ENCODE data around the gene XRRA1.
"Not testable (repeated sequence)": the region's sequence is repeated elsewhere in the genome, so short reads cannot be mapped to it uniquely, and the experiment has no call there.

The XRRA1 gene

GRCh38 chr11:74840486-74840885 lies 108.4 kb downstream of the XRRA1 start:
- no peak for DNase-seq (ENCODE audit: insufficient read length, low spot score)
- FAIRE-seq: no peak

- DNase-seq (ENCODE audit: insufficient read length, low spot score) (no peak), FAIRE-seq (no peak)
Observed at GRCh38 chr11:74839971-74840370, 108.9 kb downstream of the XRRA1 start.

DNA sequence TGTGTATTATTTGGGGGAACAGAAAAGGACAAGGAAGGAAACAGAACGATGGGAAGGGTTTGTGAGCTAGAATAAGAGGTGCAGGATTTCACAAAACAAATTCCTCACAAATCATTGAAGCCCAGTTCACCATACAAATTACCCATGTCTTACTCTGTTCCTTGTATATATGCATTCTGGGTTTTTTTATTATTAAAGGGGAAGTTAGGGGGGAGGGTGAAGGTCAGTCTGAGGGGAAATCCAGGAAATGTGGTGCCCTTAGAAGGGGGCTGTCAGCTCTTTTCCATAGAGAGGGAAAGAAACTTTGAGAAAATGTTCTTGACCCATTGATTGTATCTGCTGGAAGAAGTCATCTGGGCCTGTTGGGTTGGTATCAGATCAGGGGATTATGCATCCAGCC lies 109.4 kb downstream of the XRRA1 start:
- DNase-seq (ENCODE audit: insufficient read length, low spot score) (no peak), FAIRE-seq (no peak)

DNA sequence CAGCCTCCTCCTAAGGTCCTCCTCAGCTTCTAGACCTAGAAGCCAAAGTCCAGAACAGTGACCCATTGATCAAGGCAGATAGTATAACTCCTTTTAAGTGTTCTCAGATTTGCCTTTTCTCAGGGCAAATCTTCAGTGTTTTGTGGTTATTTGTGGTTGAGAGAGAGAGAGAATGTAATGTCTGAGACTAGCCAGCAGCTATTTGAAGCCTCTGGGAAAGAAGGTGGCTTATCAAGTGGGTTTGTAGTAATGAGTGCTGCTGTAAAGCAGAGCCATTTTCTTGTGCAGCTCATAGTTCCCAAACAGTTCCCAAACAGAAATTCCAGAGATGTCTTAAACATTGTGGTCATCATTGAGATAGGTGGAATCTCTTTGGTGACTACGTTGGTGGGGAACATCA lies 110.7 kb downstream of the XRRA1 start:
- no peak for FAIRE-seq

DNA sequence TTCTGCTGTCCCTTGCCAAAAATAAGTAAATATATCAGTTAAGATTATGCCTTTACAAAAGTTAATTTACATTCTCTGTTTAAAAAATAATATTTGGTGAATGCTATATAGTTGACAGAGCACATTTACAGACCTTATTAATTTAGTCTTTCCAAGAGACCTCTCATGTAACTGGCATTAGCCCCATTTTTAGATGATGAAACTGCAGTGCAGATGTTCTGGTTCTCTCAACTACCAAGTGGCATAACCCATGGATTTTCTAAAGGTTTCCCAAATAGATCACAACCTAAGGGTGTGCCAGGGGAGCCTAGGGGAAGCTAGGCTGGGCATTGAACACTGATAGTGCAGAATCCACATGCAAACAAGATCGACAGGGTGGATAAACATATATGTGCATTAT lies 111.7 kb downstream of the XRRA1 start:
- FAIRE-seq (no peak), DNase-seq (ENCODE audit: insufficient read length, low spot score) (no peak)

More for the DNA sequence above, 110.7 kb downstream of the XRRA1 start:
- no peak for DNase-seq (ENCODE audit: insufficient read length, low spot score)

GRCh38 chr11:74826901-74827300 lies 122.0 kb downstream of the XRRA1 start:
- FAIRE-seq (no peak), DNase-seq (ENCODE audit: insufficient read length, low spot score) (no peak)

GRCh38 chr11:74825596-74825995 lies 123.3 kb downstream of the XRRA1 start:
- FAIRE-seq: not testable (repeated sequence)

DNA sequence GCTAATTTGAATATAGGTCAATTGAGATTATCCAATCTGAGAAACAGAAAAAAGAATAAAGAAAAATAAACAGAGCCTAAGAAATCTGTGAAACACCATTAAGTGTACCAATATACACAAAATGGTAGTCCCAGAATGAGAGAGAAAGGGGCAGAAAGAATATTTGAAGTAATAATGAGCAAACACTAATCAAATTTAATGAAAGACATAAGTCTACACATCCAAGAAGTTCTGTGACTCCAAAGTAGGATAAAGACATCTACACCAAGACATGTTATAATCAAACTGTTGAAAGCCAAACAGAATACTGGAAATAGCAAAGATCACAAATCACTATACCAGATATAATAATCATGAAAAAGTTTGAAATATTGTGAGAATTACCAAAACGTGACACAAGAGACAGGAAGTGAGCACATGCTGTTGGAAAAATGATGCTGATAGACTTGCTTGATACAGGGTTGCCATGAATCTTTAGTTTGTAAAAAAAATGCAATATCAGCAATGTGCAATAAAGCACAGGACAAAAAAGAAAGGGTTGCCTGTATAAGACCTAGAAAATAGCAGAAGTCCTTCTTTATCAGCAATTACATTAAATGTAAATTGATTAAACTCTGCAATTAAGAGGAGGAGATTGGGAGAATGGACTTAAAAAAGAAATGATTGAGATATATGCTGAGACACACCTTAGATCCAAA lies 124.5 kb downstream of the XRRA1 start:
- FAIRE-seq (no peak), DNase-seq (ENCODE audit: insufficient read length, low spot score) (no peak)

More at GRCh38 chr11:74825596-74825995, 123.3 kb downstream of the XRRA1 start:
- not testable (repeated sequence) for DNase-seq (ENCODE audit: insufficient read length, low spot score)

- no peak for DNase-seq (ENCODE audit: insufficient read length, low spot score)
Observed at GRCh38 chr11:74822170-74822569, 126.7 kb downstream of the XRRA1 start.

DNA sequence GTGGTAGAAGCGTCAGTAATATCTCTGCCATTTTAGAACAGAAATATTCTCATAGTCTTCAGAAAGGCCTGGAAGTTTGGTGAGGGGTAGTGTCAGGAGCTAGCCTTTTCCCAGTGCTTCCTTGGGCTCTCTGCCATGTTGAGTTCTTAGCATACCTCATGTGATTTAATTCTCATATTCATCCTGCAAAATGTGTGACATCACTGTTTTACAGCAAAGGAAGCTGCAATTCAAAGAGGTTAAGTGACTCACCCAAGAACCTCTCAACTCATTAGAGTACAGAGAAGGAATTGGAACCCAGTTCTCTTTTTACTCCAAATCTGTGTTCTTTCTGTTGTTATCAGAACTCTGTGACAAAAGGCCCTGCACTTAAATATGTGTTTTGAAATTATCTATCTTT lies 128.1 kb downstream of the XRRA1 start:
- FAIRE-seq (peak; percentile 40), DNase-seq (ENCODE audit: insufficient read length, low spot score) (peak; percentile 62)

More at GRCh38 chr11:74822170-74822569, 126.7 kb downstream of the XRRA1 start:
- no peak for FAIRE-seq

DNA sequence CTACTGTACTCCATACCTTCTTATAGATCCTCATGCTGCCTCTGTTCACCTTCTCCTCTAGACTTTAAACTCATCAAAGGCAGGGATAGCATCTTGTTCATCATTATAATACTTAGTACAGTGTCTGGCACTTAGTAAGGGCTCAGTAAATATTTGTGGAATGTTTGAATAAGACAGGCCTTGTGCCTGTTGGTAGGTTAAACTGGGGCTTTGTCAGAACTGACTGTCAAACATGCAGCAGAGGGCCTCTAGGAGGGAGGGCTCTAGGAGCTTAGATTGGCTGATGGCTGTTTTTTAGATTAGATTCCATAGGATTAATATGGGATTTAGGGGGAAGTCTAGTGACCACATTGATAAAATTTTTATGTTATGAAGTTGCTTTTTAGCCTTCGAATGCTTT lies 129.5 kb downstream of the XRRA1 start:
- DNase-seq (ENCODE audit: insufficient read length, low spot score) (no peak), FAIRE-seq (no peak)

DNA sequence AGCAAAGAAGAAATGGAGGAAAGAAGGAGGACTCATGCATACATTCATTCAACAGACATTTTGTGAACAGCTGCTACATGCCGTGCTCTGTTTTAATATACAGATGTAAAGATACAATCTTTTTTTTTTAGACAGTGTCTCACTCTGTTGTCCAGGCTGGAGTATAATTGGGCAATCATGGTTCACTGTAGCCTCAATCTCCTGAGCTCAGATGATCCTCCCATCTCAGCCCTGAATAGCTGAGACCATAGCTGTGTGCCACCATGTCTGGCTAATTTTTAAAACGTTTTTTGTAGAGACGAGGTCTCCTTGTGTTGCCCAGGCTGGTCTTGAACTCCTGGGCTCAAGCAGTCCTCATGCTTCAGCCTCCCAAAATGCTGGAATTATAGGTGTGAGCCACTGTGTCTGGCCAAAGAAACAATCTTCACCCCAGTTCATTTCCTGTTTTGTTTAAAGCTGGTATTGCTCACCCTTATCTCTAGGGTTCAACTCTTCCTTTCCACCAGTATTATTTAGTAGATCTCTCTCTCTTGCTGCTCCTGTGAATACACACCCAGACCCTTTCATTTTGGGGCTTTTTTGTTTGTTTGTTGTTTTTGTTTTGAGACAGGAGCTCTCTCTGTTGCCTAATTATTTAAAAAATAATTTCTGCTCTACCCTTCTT lies 130.5 kb downstream of the XRRA1 start:
- FAIRE-seq (no peak), DNase-seq (ENCODE audit: insufficient read length, low spot score) (no peak)

DNA sequence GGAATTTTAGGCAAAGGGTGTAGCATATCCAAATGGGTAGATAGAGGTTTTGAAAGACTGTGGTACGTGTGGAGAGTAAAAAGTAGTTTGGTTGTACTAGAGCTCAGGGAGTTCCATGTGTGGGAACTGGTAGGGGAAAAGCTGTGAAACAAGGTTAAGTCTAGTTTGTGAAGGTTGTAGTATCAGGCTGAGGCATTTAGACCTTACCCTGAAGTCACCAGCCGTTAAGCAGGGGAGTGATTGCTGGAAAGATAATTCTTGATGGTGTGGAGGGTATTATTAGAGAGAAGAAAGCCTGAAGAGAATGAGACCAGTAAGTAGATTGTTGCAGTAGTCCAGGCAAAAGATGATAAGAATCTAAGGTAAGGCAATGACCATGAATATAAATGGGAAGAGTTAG lies 132.2 kb downstream of the XRRA1 start:
- FAIRE-seq (no peak), DNase-seq (ENCODE audit: insufficient read length, low spot score) (no peak)

GRCh38 chr11:74815966-74816365 lies 132.9 kb downstream of the XRRA1 start:
- FAIRE-seq (peak; percentile 42), DNase-seq (ENCODE audit: insufficient read length, low spot score) (no peak)

- DNase-seq (ENCODE audit: insufficient read length, low spot score): no peak
- FAIRE-seq: no peak
Observed at GRCh38 chr11:74809801-74810200, 139.1 kb downstream of the XRRA1 start.

- DNase-seq (ENCODE audit: insufficient read length, low spot score): no peak
Observed at GRCh38 chr11:74806267-74806666, 142.6 kb downstream of the XRRA1 start.

GRCh38 chr11:74791333-74792100 lies 157.4 kb downstream of the XRRA1 start:
- FAIRE-seq (peak; percentile 28), DNase-seq (ENCODE audit: insufficient read length, low spot score) (no peak)

More at GRCh38 chr11:74806267-74806666, 142.6 kb downstream of the XRRA1 start:
- no peak for FAIRE-seq

All from HTR-8/SVneo (cell line).